HepG2 (cell line): ENCODE data around the gene PSPH. TPM values are rescaled to one million over a fixed set of nuclear protein-coding genes. Genes with fewer than 3 reads are reported as not detected.

ENCODE experiments used
- HNF1A ChIP-seq, 2 experiments: sonication (generic) in 1 of 2; formaldehyde crosslinking in 1 of 2; IDR thresholded peaks; 2 replicates each; pipeline versions ENCODE4 v1.4.0 to v1.6.1; 2016 to 2020; ENCODE audit warnings: borderline replicate concordance in 1 of 2, low read depth in 1 of 2, mild to moderate bottlenecking in 1 of 2, missing genetic modification reagents in 1 of 2
- JDP2 ChIP-seq: sonication (generic); formaldehyde crosslinking; IDR thresholded peaks from 2 replicates; pipeline ENCODE4 v1.8.1; 2022; ENCODE audit warnings: missing genetic modification reagents, borderline replicate concordance
- NR2F6 ChIP-seq, 2 experiments: IDR thresholded peaks; 2 replicates each; pipeline ENCODE4 v1.6.1; 2016; ENCODE audit warnings: antibody characterized with exemption in 1 of 2, mild to moderate bottlenecking in 1 of 2
- PREB ChIP-seq: sonication (generic); formaldehyde crosslinking; IDR thresholded peaks from 2 replicates; pipeline ENCODE4 v1.4.0; 2020; ENCODE audit warnings: missing genetic modification reagents
- SOX6 ChIP-seq, 2 experiments: fragments of 450-650 bp in 1 of 2; sonication (generic) in 1 of 2; formaldehyde crosslinking in 1 of 2; IDR thresholded peaks; 2 replicates each; pipeline versions ENCODE4 v1.4.0 to v1.6.1; 2017 to 2020; ENCODE audit warnings: antibody characterized with exemption in 1 of 2, mild to moderate bottlenecking in 1 of 2, missing genetic modification reagents in 1 of 2
- ZNF234 ChIP-seq: sonication (generic); formaldehyde crosslinking; conservative IDR thresholded peaks from 2 replicates; pipeline ENCODE4 v1.5.1; 2020; ENCODE audit warnings: mild to moderate bottlenecking, missing genetic modification reagents
- ZNF407 ChIP-seq: sonication (generic); formaldehyde crosslinking; IDR thresholded peaks from one replicate; pipeline ENCODE4 v1.5.1; 2020; ENCODE audit warnings: mild to moderate bottlenecking, missing genetic modification reagents; ENCODE audit errors: not compliant biosample characterization
- ZNF691 ChIP-seq: sonication (generic); formaldehyde crosslinking; IDR thresholded peaks from 2 replicates; pipeline ENCODE4 v1.4.0; 2020; ENCODE audit warnings: missing genetic modification reagents, low read depth, mild to moderate bottlenecking, borderline replicate concordance
- ZNF720 ChIP-seq: sonication (generic); formaldehyde crosslinking; IDR thresholded peaks from 2 replicates; pipeline ENCODE4 v1.4.0; 2020; ENCODE audit warnings: missing genetic modification reagents
- polyA plus RNA-seq, 8 experiments: library from polyadenylated mRNA; depleted of rRNA in 3 of 8; stranded (reverse) in 7 of 8; unstranded in 1 of 8; fragments of >200 nt; fragmentation: Illumina TruSeq in 4 of 8; extraction: Trizol in 4 of 8; gene quantifications; 2 replicates each; pipeline versions ENCODE4 v1.2.1 to v1.2.3, GENCODE V29; 2011 to 2016; ENCODE audit warnings: low read depth in 4 of 8, missing spikeins in 1 of 8, mixed read lengths in 1 of 8; ENCODE audit not compliant: insufficient read depth in 1 of 8
- total RNA-seq, 5 experiments: library from RNA; depleted of rRNA; stranded (reverse); fragments of >200 nt; fragmentation: Illumina TruSeq; extraction: Trizol; gene quantifications; 2 replicates each; pipeline ENCODE4 v1.2.3, GENCODE V29; 2016; ENCODE audit warnings: low read depth in 1 of 5

PSPH gene
- total and polyA plus RNA-seq, 2 of the 13 experiments (the other 11 are each of a cell fraction or from before 2014, with no cell fraction given) = 85.5 to 124 TPM

GRCh38 chr7:56007167-56007652, 44.0 kb downstream of the PSPH start (continued):
- TF ChIP-seq ZNF407 (CRISPR knock-in tag) = no peak
- TF ChIP-seq PREB (CRISPR knock-in tag) = no peak
- peak; percentile 48; the same call in 1 of the 2 replicates for TF ChIP-seq HNF1A (IDR thresholded peaks at IDR 0.05; ENCODE audit: low read depth)
- peak; percentile 79 for TF ChIP-seq HNF1A (CRISPR knock-in tag; IDR thresholded peaks at IDR 0.05; ENCODE audit: borderline replicate concordance)
- no peak for TF ChIP-seq SOX6 (IDR thresholded peaks at IDR 0.05)
- TF ChIP-seq SOX6 (CRISPR knock-in tag; IDR thresholded peaks at IDR 0.05) = peak; percentile 93
- no peak for TF ChIP-seq ZNF691 (CRISPR knock-in tag)
- no peak for TF ChIP-seq ZNF234 (CRISPR knock-in tag)
- TF ChIP-seq JDP2 (CRISPR knock-in tag) = no peak
- TF ChIP-seq ZNF720 = no peak
- TF ChIP-seq NR2F6 (IDR thresholded peaks at IDR 0.05) = peak; percentile 99
- TF ChIP-seq NR2F6 (CRISPR knock-in tag; IDR thresholded peaks at IDR 0.05) = peak; percentile 99
